A549 (cell line): ENCODE measurements around the gene KCNQ5. TPM values are rescaled to one million over a fixed set of nuclear protein-coding genes. Genes with fewer than 3 reads are reported as not detected.

Experiments used
- ATAC-seq, 2 experiments: fragments of 200-7000 bp in 1 of 2; fragments of >200 bp in 1 of 2; cut with Nextera tagmentation in 1 of 2; cut with Tn5 transposase in 1 of 2; 3 replicates each; pipeline versions ENCODE4 v1.8.0 to v1.9.1; 2018 to 2020; ENCODE audit warnings: mild to moderate bottlenecking in 1 of 2, moderate library complexity in 1 of 2
- CTCF ChIA-PET: fragments of 300-600 bp; sonication (Branson Sonifier 250); formaldehyde crosslinking; extraction: SDS; loops from one replicate; lab custom pipeline; 2021; ENCODE audit warnings: antibody characterized with exemption, inconsistent platforms; lab: Yijun Ruan, JAX
- POLR2A ChIA-PET: fragments of 350-600 bp; formaldehyde crosslinking; extraction: SDS; loops from one replicate; lab custom pipeline; 2021; ENCODE audit warnings: antibody characterized with exemption, inconsistent platforms; lab: Yijun Ruan, JAX
- DNase-seq, 2 experiments: peaks; one replicate each; pipeline versions ENCODE4 v3.0.0 to v3.0.0-alpha.2; 2011 to 2016; ENCODE audit warnings: low read depth in 1 of 2, low spot score in 1 of 2
- FAIRE-seq: peaks from 2 replicates; lab custom pipeline; 2011; peaks lifted over from hg19 to GRCh38; lab: Jason Lieb, UNC
- H3K27ac ChIP-seq, 2 experiments: fragments of >200 bp; sonication (Bioruptor Twin); formaldehyde crosslinking; 3 replicates each; pipeline ENCODE4 v1.5.1; 2016 to 2017
- H3K4me1 ChIP-seq: fragments of >200 bp; sonication (Bioruptor Twin); formaldehyde crosslinking; 3 replicates; pipeline ENCODE4 v1.6.1; 2016
- H3K4me2 ChIP-seq: fragments of >200 bp; sonication (Bioruptor Twin); formaldehyde crosslinking; 3 replicates; pipeline ENCODE4 v1.6.1; 2016
- H3K4me3 ChIP-seq: fragments of >200 bp; sonication (Bioruptor Twin); formaldehyde crosslinking; 3 replicates; pipeline ENCODE4 v1.5.1; 2016
- H3K9me3 ChIP-seq: fragments of >200 bp; sonication (Bioruptor Twin); formaldehyde crosslinking; 3 replicates; pipeline ENCODE4 v1.6.1; 2016
- ATOH8 ChIP-seq: fragments of 250-450 bp; sonication (Bioruptor Pico); IDR thresholded peaks from 2 replicates; pipeline ENCODE4 v1.5.0; 2020; ENCODE audit warnings: low read depth, mild to moderate bottlenecking, moderate library complexity
- BCL3 ChIP-seq: fragments of >200 bp; sonication (Bioruptor Twin); formaldehyde crosslinking; IDR thresholded peaks from 3 replicates; pipeline ENCODE4 v1.6.1; 2016
- BHLHE40 ChIP-seq: IDR thresholded peaks from 2 replicates; pipeline ENCODE4 v1.6.1; 2012; ENCODE audit warnings: low read depth, low read length, inconsistent platforms
- CBX2 ChIP-seq: fragments of 200-600 bp; sonication (generic); IDR thresholded peaks from 2 replicates; pipeline ENCODE4 v1.6.1; 2016; ENCODE audit warnings: low read depth, mild to moderate bottlenecking, borderline replicate concordance
- CBX8 ChIP-seq: fragments of 200-600 bp; sonication (generic); IDR thresholded peaks from 2 replicates; pipeline ENCODE4 v1.6.1; 2016
- CEBPB ChIP-seq, 2 experiments: fragments of >200 bp in 1 of 2; sonication (Bioruptor Twin) in 1 of 2; formaldehyde crosslinking in 1 of 2; IDR thresholded peaks; 2 replicates each; pipeline ENCODE4 v1.6.1; 2012 to 2016
- CHD4 ChIP-seq: fragments of 200-600 bp; sonication (generic); IDR thresholded peaks from 2 replicates; pipeline ENCODE4 v1.6.1; 2016; ENCODE audit warnings: antibody characterized with exemption, mild to moderate bottlenecking, borderline replicate concordance
- CTCF ChIP-seq: fragments of >200 bp; sonication (Bioruptor Twin); formaldehyde crosslinking; IDR thresholded peaks from 3 replicates; pipeline ENCODE4 v1.5.1; 2016
- EHMT2 ChIP-seq: fragments of 200-600 bp; sonication (generic); IDR thresholded peaks from 2 replicates; pipeline ENCODE4 v1.6.1; 2016; ENCODE audit warnings: antibody characterized with exemption, low read depth, mild to moderate bottlenecking, moderate library complexity
- EP300 ChIP-seq, 2 experiments: fragments of >200 bp; sonication (Bioruptor Twin); formaldehyde crosslinking; IDR thresholded peaks; 2 replicates in 1 of 2; 3 replicates in 1 of 2; pipeline ENCODE4 v1.6.1; 2016 to 2017
- ESRRA ChIP-seq: fragments of 150-350 bp; IDR thresholded peaks from 2 replicates; pipeline ENCODE4 v1.6.1; 2014; ENCODE audit warnings: mild to moderate bottlenecking, low read length, borderline replicate concordance
- FOSL2 ChIP-seq, 2 experiments: fragments of 450-650 bp in 1 of 2; fragments of >200 bp in 1 of 2; sonication (Bioruptor Twin) in 1 of 2; formaldehyde crosslinking; IDR thresholded peaks; 2 replicates each; pipeline versions ENCODE4 v1.5.0 to v1.6.1; 2016 to 2020; ENCODE audit warnings: mild to moderate bottlenecking in 1 of 2, moderate library complexity in 1 of 2
- GATA3 ChIP-seq: IDR thresholded peaks from 2 replicates; pipeline ENCODE4 v1.6.1; 2012; ENCODE audit warnings: borderline replicate concordance
- HEYL ChIP-seq: fragments of 250-450 bp; sonication (Bioruptor Pico); IDR thresholded peaks from 2 replicates; pipeline ENCODE4 v1.8.0; 2021; ENCODE audit warnings: mild to moderate bottlenecking, moderate library complexity
- HOXB13 ChIP-seq: fragments of 250-450 bp; sonication (Bioruptor Pico); IDR thresholded peaks from 2 replicates; pipeline ENCODE4 v1.5.0; 2020; ENCODE audit warnings: low read depth, mild to moderate bottlenecking, moderate library complexity
- KDM1A ChIP-seq: fragments of 200-600 bp; sonication (generic); IDR thresholded peaks from 2 replicates; pipeline ENCODE4 v1.6.1; 2016; ENCODE audit warnings: low read depth, mild to moderate bottlenecking
- KDM5A ChIP-seq: fragments of 200-600 bp; sonication (generic); IDR thresholded peaks from 2 replicates; pipeline ENCODE4 v1.6.1; 2016; ENCODE audit warnings: antibody characterized with exemption, mild to moderate bottlenecking
- MYC ChIP-seq: IDR thresholded peaks from 2 replicates; pipeline ENCODE4 v1.6.1; 2012; ENCODE audit warnings: mild to moderate bottlenecking, inconsistent platforms, low read length, improper control_type of control experiment, borderline replicate concordance
- NPAS2 ChIP-seq: fragments of 250-450 bp; sonication (Bioruptor Pico); IDR thresholded peaks from 2 replicates; pipeline ENCODE4 v1.8.0; 2022; ENCODE audit warnings: mild to moderate bottlenecking, moderate library complexity, borderline replicate concordance
- PHF8 ChIP-seq: fragments of 200-600 bp; sonication (generic); IDR thresholded peaks from 2 replicates; pipeline ENCODE4 v1.6.1; 2016; ENCODE audit warnings: low read depth, mild to moderate bottlenecking, antibody characterized with exemption, moderate library complexity, borderline replicate concordance
- RAD21 ChIP-seq, 2 experiments: fragments of >200 bp in 1 of 2; sonication (Bioruptor Twin) in 1 of 2; formaldehyde crosslinking in 1 of 2; IDR thresholded peaks in 1 of 2; conservative IDR thresholded peaks in 1 of 2; 2 replicates in 1 of 2; 3 replicates in 1 of 2; pipeline ENCODE4 v1.6.1; 2012 to 2018; ENCODE audit warnings: inconsistent platforms in 1 of 2
- RNF2 ChIP-seq: fragments of 200-600 bp; sonication (generic); IDR thresholded peaks from 2 replicates; pipeline ENCODE4 v1.6.1; 2016; ENCODE audit warnings: low read depth, mild to moderate bottlenecking, antibody characterized with exemption, moderate library complexity, borderline replicate concordance
- SREBF2 ChIP-seq: fragments of 450-650 bp; IDR thresholded peaks from 2 replicates; pipeline ENCODE4 v1.6.1; 2014; ENCODE audit warnings: mild to moderate bottlenecking, moderate library complexity
- TFCP2L1 ChIP-seq: fragments of 250-450 bp; sonication (Bioruptor Pico); IDR thresholded peaks from 2 replicates; pipeline ENCODE4 v1.5.0; 2021; ENCODE audit warnings: mild to moderate bottlenecking
- USF2 ChIP-seq: fragments of 450-650 bp; IDR thresholded peaks from 2 replicates; pipeline ENCODE4 v1.6.1; 2014; ENCODE audit warnings: antibody characterized with exemption
- ZNF302 ChIP-seq: fragments of 250-450 bp; sonication (Bioruptor Pico); IDR thresholded peaks from 2 replicates; pipeline ENCODE4 v1.9.0; 2021; ENCODE audit warnings: inconsistent platforms, mild to moderate bottlenecking, moderate library complexity
- WGBS: methylation state at CpG from one replicate; pipeline ENCODE4 v1.1.6; 2017; ENCODE audit errors: missing lambda C conversion rate; 5-methylcytosine and 5-hydroxymethylcytosine counted together
- polyA plus RNA-seq, 4 experiments: library from polyadenylated mRNA; depleted of rRNA in 3 of 4; stranded (reverse); fragments of >200 nt; fragmentation: RNase III in 1 of 4; extraction: RNeasy Plus Mini Kit Qiagen cat#74134 plus additional on column Dnase treatment in 1 of 4; gene quantifications; 2 replicates in 3 of 4; 3 replicates in 1 of 4; pipeline ENCODE4 v1.2.3, GENCODE V29; 2011 to 2017

Gene KCNQ5
- polyA plus RNA-seq, 2 of the 4 experiments (the other 2 are of a cell fraction) = 1.2 to 1.3 TPM

GRCh38 chr6:72642435-72642834 is 20.6 kb downstream of the KCNQ5 start:
- Histone ChIP-seq H3K9me3 (no peaks in the 10 kb centered on the region), H3K27ac (no peak overlapping the region), H3K4me2 (no peak overlapping the region), H3K4me1 (peaks cover 9% of the 10 kb centered on the region; the same call in 2 of the 3 replicates), H3K4me3 (no peak overlapping the region)
- FAIRE-seq (no peak), DNase-seq (no peak), ATAC-seq (no peak)
- TF ChIP-seq PHF8 (no peak), CTCF (no peak), CBX2 (no peak), CBX8 (no peak), KDM5A (no peak), BCL3 (no peak), CEBPB (IDR thresholded peaks at IDR 0.05) (no peak), SREBF2 (no peak), HEYL (CRISPR knock-in tag) (no peak), BHLHE40 (no peak), GATA3 (no peak), EP300 (IDR thresholded peaks at IDR 0.05) (no peak), RAD21 (conservative IDR thresholded peaks at IDR 0.05 in 1 of 2, IDR thresholded peaks at IDR 0.05 in 1 of 2) (no peak), USF2 (no peak), EHMT2 (no peak), TFCP2L1 (CRISPR knock-in tag) (no peak)
- ChIA-PET CTCF (no interaction called here), POLR2A (no interaction called here)
- 50% methylated on average over 1 of the region's 1 CpG for WGBS

- WGBS = 19% methylated on average over 1 of the region's 1 CpG
- Histone ChIP-seq H3K4me3 (no peak overlapping the region), H3K27ac (no peak overlapping the region), H3K9me3 (no peaks in the 10 kb centered on the region), H3K4me1 (peaks cover 9% of the 10 kb centered on the region; the same call in 2 of the 3 replicates), H3K4me2 (no peak overlapping the region)
- DNase-seq (no peak), FAIRE-seq (no peak), ATAC-seq (no peak)
- ChIA-PET POLR2A (no interaction called here), CTCF (no interaction called here)
- TF ChIP-seq CBX2 (no peak), EHMT2 (no peak), KDM1A (no peak)
Measured at GRCh38 chr6:72643214-72643613, 21.4 kb downstream of the KCNQ5 start.

- no peak for DNase-seq
- WGBS = 14% methylated on average over 4 of the region's 4 CpGs
- no peaks in the 10 kb centered on the region for H3K9me3 ChIP-seq
- FAIRE-seq = no peak
- H3K4me3 ChIP-seq = no peak overlapping the region
- no peak overlapping the region; a peak in 1 of 6 replicates for H3K27ac ChIP-seq
- ChIA-PET POLR2A (no interaction called here), CTCF (interaction anchor here (0.6 to 0.9 kb wide), 3 partner anchors 24 to 474 kb away, joined by 3 to 4 read pairs (median 4); no protein-coding TSS in a partner anchor)
- peaks cover 29% of the 10 kb centered on the region for H3K4me1 ChIP-seq
- ATAC-seq = no peak
- H3K4me2 ChIP-seq = peak overlapping the region; percentile 18; the same call in 2 of the 3 replicates
- TF ChIP-seq USF2 = no peak
- TF ChIP-seq HOXB13 (CRISPR knock-in tag) = no peak
- TF ChIP-seq NPAS2 (CRISPR knock-in tag) = no peak
- no peak for TF ChIP-seq CEBPB (IDR thresholded peaks at IDR 0.05)
- TF ChIP-seq FOSL2 (IDR thresholded peaks at IDR 0.05) = no peak
- TF ChIP-seq FOSL2 (CRISPR knock-in tag; IDR thresholded peaks at IDR 0.05) = no peak
- TF ChIP-seq KDM5A = no peak
- no peak for TF ChIP-seq CHD4
- TF ChIP-seq ZNF302 (CRISPR knock-in tag) = no peak
- no peak for TF ChIP-seq RNF2
- no peak for TF ChIP-seq MYC
- TF ChIP-seq ATOH8 (CRISPR knock-in tag) = no peak
- no peak for TF ChIP-seq ESRRA
Measured at GRCh38 chr6:72646604-72647485, 25.0 kb downstream of the KCNQ5 start.
